Measurements from ENCODE around the gene PARD3. TPM values are rescaled to one million over a fixed set of nuclear protein-coding genes. Genes with fewer than 3 reads are reported as not detected.

The PARD3 gene
- total RNA-seq, 3 donors from 2014 or later (not counting 1 experiment from before 2014, with no cell fraction given), result 0.14 to 0.49 (median 0.38) TPM

DNA sequence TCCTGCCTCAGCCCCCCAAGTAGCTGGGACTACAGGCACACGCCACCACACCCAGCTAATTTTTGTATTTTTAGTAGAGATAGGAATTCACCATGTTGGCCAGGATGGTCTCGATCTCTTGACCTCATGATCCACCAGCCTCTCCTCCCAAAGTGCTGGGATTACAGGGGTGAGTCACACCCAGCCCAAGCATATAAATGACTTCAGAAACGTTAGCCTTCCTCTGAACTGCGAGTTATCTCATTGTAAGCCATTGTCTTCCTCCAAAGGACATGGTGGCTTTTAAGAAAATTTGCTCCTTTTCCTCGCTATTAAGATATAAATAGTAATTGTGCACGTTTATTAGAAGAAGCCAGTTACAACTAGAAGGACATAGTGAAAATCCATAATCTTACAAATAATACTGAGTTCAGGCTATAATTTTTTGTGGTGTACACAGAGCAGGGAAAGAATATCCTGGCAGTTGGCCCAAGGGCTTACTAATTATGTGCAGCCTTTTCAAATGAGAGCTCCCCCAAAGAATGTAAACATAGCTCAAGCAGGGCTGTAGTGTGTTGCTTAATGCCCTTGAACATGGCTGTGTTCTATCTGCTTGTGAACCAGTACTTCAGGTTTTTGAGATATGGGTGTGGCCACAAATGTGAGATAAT lies 495.8 kb downstream of the PARD3 start:
- Histone ChIP-seq H3K27ac (ENCODE audit: low read length) (no peak overlapping the region), H3K36me3 (ENCODE audit: control insufficient read depth, insufficient read depth, low read length) (no peaks in the 10 kb centered on the region), H3K9me3 (ENCODE audit: control insufficient read depth, insufficient read depth, low read length) (no peaks in the 10 kb centered on the region), H3K4me1 (ENCODE audit: control insufficient read depth, insufficient read depth, low read length) (no peaks in the 10 kb centered on the region), H3K27me3 (ENCODE audit: control insufficient read depth, insufficient read depth, low read length) (no peaks in the 10 kb centered on the region), H3K4me3 (ENCODE audit: low read length) (no peak overlapping the region)
- TF ChIP-seq, protein P1, sequence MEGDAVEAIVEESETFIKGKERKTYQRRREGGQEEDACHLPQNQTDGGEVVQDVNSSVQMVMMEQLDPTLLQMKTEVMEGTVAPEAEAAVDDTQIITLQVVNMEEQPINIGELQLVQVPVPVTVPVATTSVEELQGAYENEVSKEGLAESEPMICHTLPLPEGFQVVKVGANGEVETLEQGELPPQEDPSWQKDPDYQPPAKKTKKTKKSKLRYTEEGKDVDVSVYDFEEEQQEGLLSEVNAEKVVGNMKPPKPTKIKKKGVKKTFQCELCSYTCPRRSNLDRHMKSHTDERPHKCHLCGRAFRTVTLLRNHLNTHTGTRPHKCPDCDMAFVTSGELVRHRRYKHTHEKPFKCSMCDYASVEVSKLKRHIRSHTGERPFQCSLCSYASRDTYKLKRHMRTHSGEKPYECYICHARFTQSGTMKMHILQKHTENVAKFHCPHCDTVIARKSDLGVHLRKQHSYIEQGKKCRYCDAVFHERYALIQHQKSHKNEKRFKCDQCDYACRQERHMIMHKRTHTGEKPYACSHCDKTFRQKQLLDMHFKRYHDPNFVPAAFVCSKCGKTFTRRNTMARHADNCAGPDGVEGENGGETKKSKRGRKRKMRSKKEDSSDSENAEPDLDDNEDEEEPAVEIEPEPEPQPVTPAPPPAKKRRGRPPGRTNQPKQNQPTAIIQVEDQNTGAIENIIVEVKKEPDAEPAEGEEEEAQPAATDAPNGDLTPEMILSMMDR (IDR thresholded peaks at IDR 0.05), result no peak
- DNase-seq, result no peak
- no peak overlapping the region for H3K4me3 Mint-ChIP-seq
- no peak overlapping the region for H3K27ac Mint-ChIP-seq
- no peaks in the 10 kb centered on the region for H3K27me3 Mint-ChIP-seq (ENCODE audit: low read depth in 2 of 2)
- intact Hi-C loops (cut with micrococcal nuclease), result no loop called here
- WGBS (ENCODE audit: insufficient coverage), result 93% methylated on average over 4 of the region's 6 CpGs
- no peaks in the 10 kb centered on the region for H3K36me3 Mint-ChIP-seq
- ATAC-seq, result no peak
- peaks cover 6 to 9% of the 10 kb centered on the region in 2 donors for H3K4me1 Mint-ChIP-seq
- H3K9me3 Mint-ChIP-seq, result no peaks in the 10 kb centered on the region

DNA sequence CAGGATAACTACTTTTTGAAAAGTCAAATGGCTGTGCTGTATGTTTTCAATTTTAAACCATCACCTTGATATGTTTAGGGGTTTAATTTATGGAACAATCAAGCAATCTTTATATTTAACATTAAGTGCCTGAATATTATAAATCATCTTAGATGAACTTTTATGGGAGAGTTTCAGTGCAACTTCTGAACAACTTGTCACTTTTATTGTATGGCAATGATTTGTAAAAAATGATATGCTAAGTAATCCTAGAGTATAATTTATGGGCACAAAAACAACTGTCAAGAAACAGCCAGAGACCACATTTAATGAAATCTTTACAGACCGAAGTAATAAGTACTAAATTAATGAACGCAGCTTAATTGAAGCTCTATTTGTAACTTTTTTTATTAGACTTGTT lies 498.9 kb downstream of the PARD3 start:
- Mint-ChIP-seq H3K36me3 (no peaks in the 10 kb centered on the region), H3K9me3 (no peaks in the 10 kb centered on the region), H3K4me1 (no peaks in the 10 kb centered on the region), H3K4me3 (no peak overlapping the region), H3K27ac (no peak overlapping the region), H3K27me3 (ENCODE audit: low read depth in 2 of 2) (no peaks in the 10 kb centered on the region)
- H3K27ac ChIP-seq (ENCODE audit: low read length), result no peak overlapping the region
- H3K9me3 ChIP-seq (ENCODE audit: control insufficient read depth, insufficient read depth, low read length), result no peaks in the 10 kb centered on the region
- TF ChIP-seq, protein P1 (IDR thresholded peaks at IDR 0.05), result no peak
- no peaks in the 10 kb centered on the region for H3K36me3 ChIP-seq (ENCODE audit: control insufficient read depth, insufficient read depth, low read length)
- H3K4me3 ChIP-seq (ENCODE audit: low read length), result no peak overlapping the region
- DNase-seq (no peak), ATAC-seq (no peak)
- WGBS (ENCODE audit: insufficient coverage), result no CpG with 5 or more reads among the region's 2 CpGs
- H3K4me1 ChIP-seq (ENCODE audit: control insufficient read depth, insufficient read depth, low read length), result no peaks in the 10 kb centered on the region
- H3K27me3 ChIP-seq (ENCODE audit: control insufficient read depth, insufficient read depth, low read length), result no peaks in the 10 kb centered on the region
- intact Hi-C loops (cut with micrococcal nuclease), result no loop called here

DNA sequence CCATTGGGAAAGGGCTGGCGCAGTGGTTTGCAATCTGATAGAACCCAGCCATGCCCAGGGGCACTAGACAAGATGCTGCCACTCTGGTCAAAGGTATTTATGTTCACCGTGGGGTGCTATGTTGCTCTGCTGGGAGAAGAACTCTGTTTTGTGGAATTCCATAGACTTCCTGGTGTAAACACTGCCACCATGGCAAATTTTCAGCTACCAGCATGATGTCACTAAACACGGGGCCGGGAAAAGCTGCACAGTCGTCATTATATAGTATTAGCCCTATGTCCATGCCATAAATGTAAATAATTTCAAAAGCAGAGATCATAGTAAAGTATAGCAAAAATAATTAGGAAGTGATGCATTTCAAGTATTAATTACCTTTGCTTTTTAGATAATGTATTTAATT lies 500.6 kb downstream of the PARD3 start:
- Mint-ChIP-seq H3K4me1 (no peaks in the 10 kb centered on the region), H3K4me3 (no peak overlapping the region), H3K36me3 (no peaks in the 10 kb centered on the region), H3K27me3 (ENCODE audit: low read depth in 2 of 2) (no peaks in the 10 kb centered on the region), H3K27ac (no peak overlapping the region), H3K9me3 (no peaks in the 10 kb centered on the region)
- no peaks in the 10 kb centered on the region for H3K27me3 ChIP-seq (ENCODE audit: control insufficient read depth, insufficient read depth, low read length)
- H3K9me3 ChIP-seq (ENCODE audit: control insufficient read depth, insufficient read depth, low read length), result no peaks in the 10 kb centered on the region
- TF ChIP-seq, protein P1 (IDR thresholded peaks at IDR 0.05), result no peak
- 91% methylated on average over 5 of the region's 5 CpGs for WGBS (ENCODE audit: insufficient coverage)
- H3K36me3 ChIP-seq (ENCODE audit: control insufficient read depth, insufficient read depth, low read length), result no peaks in the 10 kb centered on the region
- no peak for ATAC-seq
- H3K4me1 ChIP-seq (ENCODE audit: control insufficient read depth, insufficient read depth, low read length), result no peaks in the 10 kb centered on the region
- intact Hi-C loops (cut with micrococcal nuclease), result no loop called here
- no peak overlapping the region for H3K4me3 ChIP-seq (ENCODE audit: low read length)
- DNase-seq, result no peak
- H3K27ac ChIP-seq (ENCODE audit: low read length), result no peak overlapping the region

DNA sequence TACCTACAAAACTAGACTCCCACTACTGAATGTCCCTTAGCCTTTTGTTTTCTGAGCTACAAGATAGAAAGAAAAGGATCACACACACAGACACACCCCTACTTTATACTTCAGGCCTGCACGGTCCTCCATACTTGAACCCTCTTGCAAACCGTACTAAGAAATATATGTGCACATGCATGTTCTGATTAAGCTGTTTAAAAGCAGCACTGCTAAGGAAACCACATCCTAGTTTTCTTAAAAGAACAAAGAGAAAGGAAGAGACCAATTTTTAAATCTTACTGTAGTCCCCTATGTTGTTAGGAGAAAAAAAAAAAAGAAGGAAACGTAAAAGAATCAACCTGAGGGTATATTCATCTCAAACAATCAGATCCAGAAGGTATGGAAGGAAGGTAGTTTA lies 501.2 kb downstream of the PARD3 start:
- WGBS (ENCODE audit: insufficient coverage), result 47% methylated on average over 2 of the region's 3 CpGs
- Histone ChIP-seq H3K27me3 (ENCODE audit: control insufficient read depth, insufficient read depth, low read length) (no peaks in the 10 kb centered on the region), H3K36me3 (ENCODE audit: control insufficient read depth, insufficient read depth, low read length) (no peaks in the 10 kb centered on the region), H3K4me3 (ENCODE audit: low read length) (no peak overlapping the region), H3K4me1 (ENCODE audit: control insufficient read depth, insufficient read depth, low read length) (no peaks in the 10 kb centered on the region), H3K27ac (ENCODE audit: low read length) (no peak overlapping the region), H3K9me3 (ENCODE audit: control insufficient read depth, insufficient read depth, low read length) (no peaks in the 10 kb centered on the region)
- no peak for ATAC-seq
- Mint-ChIP-seq H3K36me3 (no peaks in the 10 kb centered on the region), H3K4me3 (no peak overlapping the region), H3K4me1 (no peaks in the 10 kb centered on the region), H3K27me3 (ENCODE audit: low read depth in 2 of 2) (no peaks in the 10 kb centered on the region), H3K27ac (no peak overlapping the region), H3K9me3 (no peaks in the 10 kb centered on the region)
- intact Hi-C loops (cut with micrococcal nuclease), result no loop called here
- TF ChIP-seq, protein P1 (IDR thresholded peaks at IDR 0.05), result no peak
- no peak for DNase-seq
